Trophoblast cell (in vitro differentiated cells and primary cell): ENCODE measurements around the gene KMT2D.
"Not testable (repeated sequence)": the region's sequence is repeated elsewhere in the genome, so short reads cannot be mapped to it uniquely, and the experiment has no call there.

Experiments
- DNase-seq, 2 donors: peaks; one replicate each; pipeline ENCODE4 v3.0.0-alpha.2; 2016
- H2AFZ ChIP-seq: 2 replicates; pipeline ENCODE4 v1.6.1; 2013; ENCODE audit warnings: low read length, moderate library complexity, mild to moderate bottlenecking; ENCODE audit not compliant: insufficient read depth, poor library complexity
- H2AK5ac ChIP-seq: 2 replicates; pipeline ENCODE4 v1.6.1; 2013; ENCODE audit warnings: mild to moderate bottlenecking, low read length
- H2BK120ac ChIP-seq: 2 replicates; pipeline ENCODE4 v1.6.1; 2013; ENCODE audit warnings: low read length, mild to moderate bottlenecking, moderate library complexity; ENCODE audit not compliant: insufficient read depth, poor library complexity
- H2BK12ac ChIP-seq: 2 replicates; pipeline ENCODE4 v1.6.1; 2013; ENCODE audit warnings: mild to moderate bottlenecking, low read length, moderate library complexity
- H2BK5ac ChIP-seq: 2 replicates; pipeline ENCODE4 v1.6.1; 2013; ENCODE audit warnings: low read length, low read depth, moderate library complexity, mild to moderate bottlenecking; ENCODE audit not compliant: poor library complexity
- H3K14ac ChIP-seq: 2 replicates; pipeline ENCODE4 v1.6.1; 2013; ENCODE audit warnings: mild to moderate bottlenecking, low read length
- H3K18ac ChIP-seq: 2 replicates; pipeline ENCODE4 v1.6.1; 2013; ENCODE audit warnings: mild to moderate bottlenecking, low read length
- H3K23ac ChIP-seq: 2 replicates; pipeline ENCODE4 v1.6.1; 2013; ENCODE audit warnings: low read length
- H3K27ac ChIP-seq: 2 replicates; pipeline ENCODE4 v1.5.1; 2013; ENCODE audit warnings: low read depth, mild to moderate bottlenecking, inconsistent platforms, low read length, moderate library complexity
- H3K27me3 ChIP-seq: 2 replicates; pipeline ENCODE4 v1.6.1; 2013; ENCODE audit warnings: inconsistent platforms, mild to moderate bottlenecking, low read length, moderate library complexity; ENCODE audit not compliant: insufficient read depth
- H3K36me3 ChIP-seq, 2 experiments: 1 replicate in 1 of 2; 2 replicates in 1 of 2; pipeline ENCODE4 v1.6.1; 2013; ENCODE audit warnings: low read length in 2 of 2, mild to moderate bottlenecking in 2 of 2, moderate library complexity in 1 of 2; ENCODE audit not compliant: insufficient read depth in 2 of 2, control insufficient read depth in 1 of 2
- H3K4ac ChIP-seq: 2 replicates; pipeline ENCODE4 v1.6.1; 2013; ENCODE audit warnings: low read depth, mild to moderate bottlenecking, low read length, moderate library complexity
- H3K4me1 ChIP-seq, 2 experiments: 1 replicate in 1 of 2; 2 replicates in 1 of 2; pipeline ENCODE4 v1.6.1; 2013; ENCODE audit warnings: low read length in 2 of 2, mild to moderate bottlenecking in 2 of 2, moderate library complexity in 1 of 2; ENCODE audit not compliant: insufficient read depth in 2 of 2, control insufficient read depth in 1 of 2
- H3K4me2 ChIP-seq: 2 replicates; pipeline ENCODE4 v1.6.1; 2013; ENCODE audit warnings: inconsistent platforms, mild to moderate bottlenecking, low read length, moderate library complexity
- H3K4me3 ChIP-seq: 2 replicates; pipeline ENCODE4 v1.5.1; 2013; ENCODE audit warnings: mild to moderate bottlenecking, low read depth, low read length, inconsistent platforms
- H3K79me1 ChIP-seq: one replicate; pipeline ENCODE4 v1.6.1; 2013; ENCODE audit warnings: low read length
- H3K79me2 ChIP-seq: 2 replicates; pipeline ENCODE4 v1.6.1; 2013; ENCODE audit warnings: low read length, mild to moderate bottlenecking; ENCODE audit not compliant: control insufficient read depth, insufficient read depth, poor library complexity
- H3K9ac ChIP-seq: 2 replicates; pipeline ENCODE4 v1.6.1; 2013; ENCODE audit warnings: mild to moderate bottlenecking, low read length
- H3K9me3 ChIP-seq: 2 replicates; pipeline ENCODE4 v1.6.1; 2013; ENCODE audit warnings: low read depth, mild to moderate bottlenecking, control low read depth, inconsistent platforms, low read length; ENCODE audit not compliant: insufficient read depth
- H4K12ac ChIP-seq: 2 replicates; pipeline ENCODE4 v1.6.1; 2013; ENCODE audit warnings: low read depth, mild to moderate bottlenecking, low read length, moderate library complexity
- H4K8ac ChIP-seq: 2 replicates; pipeline ENCODE4 v1.6.1; 2013; ENCODE audit warnings: low read depth, mild to moderate bottlenecking, low read length, moderate library complexity
- H4K91ac ChIP-seq: one replicate; pipeline ENCODE4 v1.6.1; 2013; ENCODE audit warnings: low read depth, mild to moderate bottlenecking, low read length, moderate library complexity
- WGBS: extraction: QIAGEN DNeasy Blood & Tissue Kit; methylation state at CpG from one replicate; pipeline ENCODE4 v1.1.7; 2013; ENCODE audit warnings: missing lambda C conversion rate; ENCODE audit not compliant: insufficient read length, insufficient coverage; ENCODE audit errors: extremely low coverage; 5-methylcytosine and 5-hydroxymethylcytosine counted together

Gene KMT2D

GRCh38 chr12:49068879-49069506 is 8.4 kb upstream of the KMT2D start:
- DNase-seq: no peak
- H2AK5ac ChIP-seq: no peak overlapping the region
- H2BK120ac ChIP-seq: no peak overlapping the region
- no peak overlapping the region for H2BK12ac ChIP-seq
- peak overlapping the region; percentile 81 for H3K4me2 ChIP-seq
- H3K4me1 ChIP-seq: peaks cover 2 to 7% of the 10 kb centered on the region in 2 experiments
- no peak overlapping the region for H3K9ac ChIP-seq
- peak overlapping the region; percentile 15 for H4K8ac ChIP-seq
- no peaks in the 10 kb centered on the region for H3K9me3 ChIP-seq
- H3K14ac ChIP-seq: no peak overlapping the region
- no peaks in the 10 kb centered on the region for H3K36me3 ChIP-seq
- peak overlapping the region; percentile 79 for H3K4me3 ChIP-seq
- no peak overlapping the region for H3K18ac ChIP-seq
- no peak overlapping the region for H3K4ac ChIP-seq
- no peaks in the 10 kb centered on the region for H3K27me3 ChIP-seq
- no peak overlapping the region for H2BK5ac ChIP-seq
- H4K91ac ChIP-seq: no peak overlapping the region
- no peak overlapping the region for H3K27ac ChIP-seq
- H3K79me2 ChIP-seq: no peaks in the 10 kb centered on the region
- H2AFZ ChIP-seq: peak overlapping the region; percentile 93
- no peaks in the 10 kb centered on the region for H3K79me1 ChIP-seq
- no peak overlapping the region for H3K23ac ChIP-seq
- no CpG with 5 or more reads among the region's 21 CpGs for WGBS
- H4K12ac ChIP-seq: peak overlapping the region; percentile 2

DNA sequence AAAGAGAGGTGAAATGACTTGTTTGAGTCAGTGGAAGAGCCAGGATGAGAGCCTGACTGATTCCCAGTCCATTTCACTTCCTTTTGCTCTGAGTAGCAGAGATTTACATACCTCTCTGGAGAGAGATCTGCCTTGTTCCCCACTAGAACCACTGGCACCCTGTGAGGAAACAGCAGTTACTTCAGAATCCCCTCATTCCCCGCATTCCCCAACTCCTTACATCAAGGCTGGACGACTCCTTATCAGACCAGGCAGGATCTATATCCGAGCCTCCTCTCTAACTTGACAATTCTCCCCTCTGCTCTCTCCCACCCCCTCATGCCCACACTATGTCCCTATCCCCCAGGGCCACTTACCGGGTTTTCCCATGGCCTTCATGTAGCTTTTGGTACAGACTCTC is 5.5 kb upstream of the KMT2D start:
- H3K9me3 ChIP-seq: no peaks in the 10 kb centered on the region
- no peak overlapping the region for H2AFZ ChIP-seq
- no peak overlapping the region for H4K8ac ChIP-seq
- no peak overlapping the region for H3K18ac ChIP-seq
- H3K4me2 ChIP-seq: no peak overlapping the region
- WGBS: no CpG with 5 or more reads among the region's 4 CpGs
- no peak overlapping the region for H3K14ac ChIP-seq
- DNase-seq: no peak
- no peak overlapping the region for H3K4me3 ChIP-seq
- H3K9ac ChIP-seq: no peak overlapping the region
- H3K27me3 ChIP-seq: no peaks in the 10 kb centered on the region
- no peaks in the 10 kb centered on the region for H3K79me1 ChIP-seq
- H2BK12ac ChIP-seq: no peak overlapping the region
- no peaks in the 10 kb centered on the region for H3K36me3 ChIP-seq
- no peak overlapping the region for H2BK5ac ChIP-seq
- H3K4ac ChIP-seq: no peak overlapping the region
- H3K27ac ChIP-seq: no peak overlapping the region
- no peak overlapping the region for H3K23ac ChIP-seq
- H4K91ac ChIP-seq: no peak overlapping the region
- H3K79me2 ChIP-seq: peaks cover under 1% of the 10 kb centered on the region
- no peak overlapping the region for H2AK5ac ChIP-seq
- peaks cover 2 to 9% of the 10 kb centered on the region in 2 experiments for H3K4me1 ChIP-seq
- H4K12ac ChIP-seq: no peak overlapping the region
- H2BK120ac ChIP-seq: no peak overlapping the region

GRCh38 chr12:49064767-49065152 is 4.2 kb upstream of the KMT2D start:
- Histone ChIP-seq H3K23ac (no peak overlapping the region), H3K36me3 (no peaks in the 10 kb centered on the region), H2BK120ac (no peak overlapping the region), H3K79me2 (peaks cover 12% of the 10 kb centered on the region), H3K79me1 (peaks cover 12% of the 10 kb centered on the region), H3K18ac (no peak overlapping the region), H3K9me3 (no peaks in the 10 kb centered on the region), H4K91ac (no peak overlapping the region), H4K8ac (no peak overlapping the region), H3K4ac (no peak overlapping the region), H3K27ac (no peak overlapping the region), H3K4me2 (no peak overlapping the region), H3K27me3 (no peaks in the 10 kb centered on the region), H4K12ac (no peak overlapping the region), H2AK5ac (no peak overlapping the region), H3K4me1 (peaks cover 0 to 9% of the 10 kb centered on the region in 2 experiments), H2AFZ (no peak overlapping the region), H3K4me3 (no peak overlapping the region), H2BK5ac (no peak overlapping the region), H3K14ac (no peak overlapping the region), H2BK12ac (no peak overlapping the region), H3K9ac (no peak overlapping the region)
- WGBS: no CpG with 5 or more reads among the region's 5 CpGs
- no peak for DNase-seq

GRCh38 chr12:49061916-49062315 is 1.3 kb upstream of the KMT2D start:
- H3K9me3 ChIP-seq, H4K12ac ChIP-seq, H2AFZ ChIP-seq, DNase-seq, H3K36me3 ChIP-seq, H3K27me3 ChIP-seq, H4K8ac ChIP-seq, H3K27ac ChIP-seq, H3K4me3 ChIP-seq, H2BK120ac ChIP-seq, H3K4me2 ChIP-seq, H3K4ac ChIP-seq, H3K23ac ChIP-seq, H3K9ac ChIP-seq, H3K14ac ChIP-seq, H2BK5ac ChIP-seq, H3K18ac ChIP-seq, H4K91ac ChIP-seq, H2BK12ac ChIP-seq, H2AK5ac ChIP-seq: not testable (repeated sequence)
- Histone ChIP-seq H3K79me2 (peaks cover 36% of the 10 kb centered on the region), H3K4me1 (peaks cover 14 to 20% of the 10 kb centered on the region in 2 experiments), H3K79me1 (peaks cover 18% of the 10 kb centered on the region)
- WGBS: no CpG with 5 or more reads among the region's 17 CpGs
